GM08714 (cell line): Measurements from ENCODE around the gene C3AR1.
"Not testable (repeated sequence)": the region's sequence is repeated elsewhere in the genome, so short reads cannot be mapped to it uniquely, and the experiment has no call there.

Source experiments
- H3K4me3 ChIP-seq: fragments of 200-500 bp; sonication (Bioruptor generic); 2 replicates; pipeline ENCODE4 v1.5.1; 2014; ENCODE audit warnings: mild to moderate bottlenecking, low read length, inconsistent platforms
- ZNF274 ChIP-seq: IDR thresholded peaks from 2 replicates; pipeline ENCODE4 v1.6.1; 2012; ENCODE audit warnings: mild to moderate bottlenecking, low read depth, low read length

Gene C3AR1

DNA sequence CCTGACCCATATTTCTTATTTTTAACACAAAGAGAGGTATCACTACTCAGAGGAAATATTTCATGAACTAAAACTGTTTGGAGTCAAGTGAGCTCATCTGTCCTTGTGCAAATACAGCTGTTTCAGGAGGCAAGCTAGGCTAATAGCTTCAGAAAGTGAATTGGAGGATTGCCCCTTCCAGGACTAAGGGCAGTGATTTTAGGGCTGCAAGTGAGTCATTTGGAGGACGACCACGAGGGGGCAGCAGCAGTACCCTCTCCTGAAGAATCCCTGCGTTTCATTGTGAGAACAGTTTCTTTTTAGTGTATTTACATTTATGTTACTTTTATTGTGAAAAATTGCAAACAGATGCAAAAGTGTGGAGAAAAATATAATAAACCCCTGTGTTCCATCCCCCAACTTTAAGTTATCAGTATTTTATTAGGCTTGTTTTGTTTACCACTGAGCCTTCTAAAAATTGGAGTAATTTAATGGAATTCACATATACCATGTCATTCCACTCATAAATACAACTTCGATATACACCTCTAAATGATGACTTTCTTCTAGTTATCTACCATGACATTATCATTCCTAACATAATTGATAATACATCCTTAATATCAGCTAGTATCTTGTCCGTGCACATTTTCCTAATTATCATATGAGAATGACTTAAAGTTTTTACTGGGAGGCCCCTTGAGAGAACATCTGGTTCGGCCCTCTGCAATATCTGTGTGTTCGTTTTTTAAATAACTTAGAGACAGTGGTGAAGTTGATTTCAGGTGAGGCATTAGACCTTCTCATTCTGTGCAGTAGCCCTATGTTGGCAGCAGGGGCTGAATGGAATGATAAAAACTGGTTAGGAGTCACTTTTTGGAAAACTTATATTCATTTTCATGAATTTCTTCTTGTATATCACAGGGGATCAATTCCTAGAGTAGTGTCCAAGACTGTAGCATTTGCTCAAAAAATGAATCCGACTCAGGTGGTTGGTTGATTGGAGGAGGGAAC is 19.9 kb downstream of the C3AR1 start:
- no peak for TF ChIP-seq ZNF274
- H3K4me3 ChIP-seq: no peak overlapping the region

DNA sequence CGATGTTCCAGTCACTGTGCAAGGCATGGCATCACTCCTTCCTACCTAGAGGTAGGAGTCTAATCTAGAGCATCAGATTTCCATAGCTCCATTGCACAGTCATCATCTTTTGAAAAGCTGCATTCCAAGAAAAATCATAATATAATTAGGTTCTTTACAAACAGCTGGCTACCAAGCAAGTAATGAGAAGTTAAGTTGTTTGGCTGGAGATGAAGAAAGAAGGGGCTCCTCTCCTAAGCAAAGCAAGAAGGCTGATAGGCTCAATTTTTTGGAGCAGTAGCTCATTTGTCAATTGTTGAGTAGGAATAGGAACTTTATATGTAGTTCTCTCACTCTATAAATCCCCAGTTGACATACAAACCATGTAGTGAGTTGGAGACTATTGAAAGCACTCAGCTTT is 25.4 kb downstream of the C3AR1 start:
- no peak for TF ChIP-seq ZNF274
- no peak overlapping the region for H3K4me3 ChIP-seq

DNA sequence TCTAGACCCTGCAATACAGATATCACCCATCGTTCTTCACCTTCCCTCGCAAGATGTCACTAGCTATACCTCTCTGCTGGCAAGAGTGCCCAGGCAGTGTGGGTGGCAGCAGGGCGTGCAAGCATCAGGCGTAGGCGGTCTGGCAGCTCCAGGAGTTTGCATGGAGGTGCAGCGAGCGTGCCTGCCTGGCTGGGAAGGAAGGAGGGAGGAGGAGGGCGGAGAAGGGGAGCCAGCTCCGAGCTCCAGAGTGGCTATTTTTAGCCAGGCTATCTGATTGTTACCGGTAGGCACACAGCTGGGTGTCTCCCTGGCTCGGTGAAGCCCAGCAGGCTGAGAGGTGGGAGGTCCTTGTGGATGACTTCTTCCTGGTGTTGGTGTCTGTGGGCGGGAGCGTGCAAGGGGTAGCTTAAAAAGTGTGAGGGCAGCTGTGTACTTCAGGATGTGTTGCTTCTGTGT is 27.5 kb downstream of the C3AR1 start:
- TF ChIP-seq ZNF274: no peak
- H3K4me3 ChIP-seq: no peak overlapping the region

DNA sequence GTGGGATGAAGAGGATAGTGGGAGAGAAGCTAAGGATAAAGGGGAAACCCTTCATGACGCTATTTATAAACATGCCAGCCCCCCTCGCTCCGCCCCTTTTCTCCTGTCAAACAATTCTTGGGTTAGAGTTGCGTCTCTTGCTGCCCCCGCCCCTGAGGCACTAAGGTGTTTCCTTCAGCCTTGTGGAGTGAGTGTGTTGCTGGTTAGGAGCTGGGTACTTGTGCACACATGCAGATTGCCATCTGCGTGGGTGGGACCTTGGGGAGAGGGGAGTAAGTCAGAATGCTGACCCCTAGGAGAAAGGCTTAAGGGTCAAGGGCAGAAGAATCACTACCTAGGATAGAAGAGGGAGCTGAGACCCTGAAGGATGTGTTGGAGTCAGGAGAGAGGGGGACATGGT is 28.2 kb downstream of the C3AR1 start:
- H3K4me3 ChIP-seq: no peak overlapping the region
- TF ChIP-seq ZNF274: no peak

DNA sequence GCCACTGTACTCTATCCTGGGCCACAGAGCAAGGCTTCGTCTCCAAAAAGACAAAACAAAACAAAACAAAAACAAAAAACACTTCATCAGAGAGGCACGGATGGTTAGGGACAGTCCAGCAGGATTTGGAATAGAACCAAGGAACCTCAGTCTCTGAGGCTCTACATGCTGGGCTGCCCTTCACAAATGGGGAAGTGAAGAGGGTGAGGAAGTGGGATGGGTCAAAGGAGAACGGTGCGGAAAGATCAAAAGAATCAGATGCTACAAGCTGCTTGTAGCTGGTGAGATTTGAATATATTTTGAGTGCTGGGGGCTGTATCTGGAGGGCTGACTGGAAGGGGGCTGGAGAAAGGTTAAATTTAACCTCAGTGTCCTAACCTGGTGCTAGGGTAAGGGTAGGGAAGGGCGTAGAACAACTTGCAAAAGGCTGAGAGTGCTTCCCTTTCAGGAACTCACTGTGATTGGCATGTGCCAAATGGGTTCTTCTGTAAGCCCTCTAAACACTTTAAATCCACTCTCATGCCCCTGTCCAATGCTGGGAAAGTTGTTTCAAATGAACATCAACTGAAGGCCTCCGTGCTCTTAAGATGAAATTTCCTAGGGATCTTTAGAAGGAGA is 29.0 kb downstream of the C3AR1 start:
- TF ChIP-seq ZNF274: no peak
- H3K4me3 ChIP-seq: no peak overlapping the region

DNA sequence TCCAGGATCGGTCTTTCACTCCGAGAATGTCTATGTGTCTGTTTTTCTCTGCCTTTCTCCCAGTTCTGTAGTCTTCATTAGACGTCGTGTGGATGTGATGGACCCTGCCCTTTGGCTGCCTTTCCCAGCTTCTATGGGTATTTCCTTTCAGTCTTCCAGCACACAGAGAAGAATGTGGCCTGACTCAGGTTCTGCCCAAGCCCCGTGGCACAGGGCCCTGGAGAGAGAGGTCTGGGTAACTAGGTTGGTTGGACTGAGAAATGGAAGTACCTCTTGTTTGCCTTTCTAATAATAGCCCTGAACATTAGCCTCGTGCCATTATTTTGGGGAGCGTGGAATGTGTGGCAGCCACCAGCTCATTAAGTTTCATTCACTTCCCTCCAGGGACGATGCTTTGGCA is 29.8 kb downstream of the C3AR1 start:
- TF ChIP-seq ZNF274: no peak
- H3K4me3 ChIP-seq: no peak overlapping the region

DNA sequence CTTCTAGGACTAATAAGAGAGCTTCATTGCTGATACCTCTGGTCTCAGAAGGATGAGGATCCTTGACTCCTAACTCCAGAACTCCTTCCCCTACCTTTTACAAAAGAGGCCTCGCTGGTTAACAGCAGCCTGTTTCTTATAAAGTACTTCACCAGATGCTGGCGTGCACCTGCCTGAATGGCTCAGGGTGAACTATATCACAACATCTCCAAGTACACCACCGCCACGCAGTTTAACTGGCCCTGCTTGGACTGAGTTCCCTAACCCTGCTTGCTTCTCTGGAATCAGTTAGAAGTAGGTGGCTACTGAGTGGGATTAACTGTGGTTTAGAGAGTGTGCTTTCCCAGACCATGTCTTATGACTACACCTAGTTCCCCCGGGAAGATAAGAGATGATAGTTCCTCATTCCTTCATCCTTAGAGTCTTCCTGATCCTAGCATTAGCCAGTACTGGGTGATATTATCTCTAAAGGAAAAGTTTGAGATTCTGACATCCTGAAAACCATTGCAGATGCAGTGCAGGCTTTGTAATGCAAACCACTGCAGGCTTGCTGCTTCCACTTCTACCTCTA is 30.6 kb downstream of the C3AR1 start:
- no peak for TF ChIP-seq ZNF274
- no peak overlapping the region for H3K4me3 ChIP-seq

DNA sequence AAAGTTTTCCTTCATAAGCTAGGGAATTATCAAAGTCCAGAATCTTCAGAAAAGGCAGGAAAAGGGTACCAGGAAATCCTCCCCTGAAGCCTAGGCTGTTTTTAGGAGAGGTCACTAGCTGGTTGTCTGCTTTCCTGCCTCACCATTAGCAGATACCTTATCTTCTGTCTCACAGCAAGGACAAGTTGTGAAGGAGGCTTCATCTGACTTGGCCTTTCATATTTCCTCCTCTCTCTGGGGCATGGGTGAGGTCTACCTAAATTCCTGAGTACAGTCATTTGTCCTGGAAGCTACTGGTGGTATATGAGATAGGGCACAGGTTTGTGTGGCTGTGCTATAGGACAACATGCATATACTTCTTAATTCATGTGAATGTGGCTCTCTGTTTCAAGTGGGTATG is 31.4 kb downstream of the C3AR1 start:
- no peak overlapping the region for H3K4me3 ChIP-seq
- TF ChIP-seq ZNF274: no peak

DNA sequence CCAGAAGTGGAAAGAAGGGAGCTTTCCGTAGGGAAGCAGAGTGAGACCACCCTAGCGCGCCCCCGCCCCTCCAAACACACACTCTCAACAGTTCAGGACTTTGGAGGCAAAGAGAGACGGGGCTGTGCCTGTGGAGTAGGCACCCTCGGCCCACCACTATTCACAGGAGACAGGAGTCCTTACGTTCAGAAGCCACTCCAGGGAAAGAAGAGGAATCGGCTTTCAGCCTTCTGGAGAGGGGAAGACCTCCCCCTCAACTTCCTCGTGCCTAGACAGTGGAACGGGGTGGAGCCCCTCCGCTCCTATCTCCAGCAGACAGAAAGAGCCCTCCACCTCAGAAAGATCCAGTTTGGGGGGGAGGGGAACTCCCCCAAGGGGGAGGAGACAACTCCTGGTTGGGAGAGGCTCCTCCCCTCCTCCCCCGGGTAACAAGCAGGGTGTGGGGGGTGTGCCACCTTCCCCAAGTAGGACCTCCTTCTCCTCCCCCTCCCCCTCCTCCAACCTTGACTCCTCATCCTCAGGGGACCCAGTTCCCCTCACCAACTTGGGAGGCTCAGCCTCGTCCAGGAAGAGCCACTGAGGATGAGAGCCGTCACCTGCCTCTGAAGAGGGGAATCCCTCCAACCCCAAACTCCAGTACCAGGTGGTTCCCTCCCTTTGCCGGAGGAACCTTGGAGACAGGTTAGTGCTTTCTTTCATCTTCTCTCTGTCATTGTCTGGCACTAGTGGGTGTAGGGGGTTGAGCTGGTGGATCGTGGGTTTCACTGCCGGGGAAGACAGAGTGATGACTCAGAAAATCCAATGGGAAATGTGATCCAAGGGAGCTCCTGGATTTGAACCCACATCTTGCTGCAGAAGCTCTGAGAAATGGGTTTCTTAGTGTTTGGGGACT is 32.8 kb downstream of the C3AR1 start:
- H3K4me3 ChIP-seq: peak overlapping the region; percentile 65
- no peak for TF ChIP-seq ZNF274

DNA sequence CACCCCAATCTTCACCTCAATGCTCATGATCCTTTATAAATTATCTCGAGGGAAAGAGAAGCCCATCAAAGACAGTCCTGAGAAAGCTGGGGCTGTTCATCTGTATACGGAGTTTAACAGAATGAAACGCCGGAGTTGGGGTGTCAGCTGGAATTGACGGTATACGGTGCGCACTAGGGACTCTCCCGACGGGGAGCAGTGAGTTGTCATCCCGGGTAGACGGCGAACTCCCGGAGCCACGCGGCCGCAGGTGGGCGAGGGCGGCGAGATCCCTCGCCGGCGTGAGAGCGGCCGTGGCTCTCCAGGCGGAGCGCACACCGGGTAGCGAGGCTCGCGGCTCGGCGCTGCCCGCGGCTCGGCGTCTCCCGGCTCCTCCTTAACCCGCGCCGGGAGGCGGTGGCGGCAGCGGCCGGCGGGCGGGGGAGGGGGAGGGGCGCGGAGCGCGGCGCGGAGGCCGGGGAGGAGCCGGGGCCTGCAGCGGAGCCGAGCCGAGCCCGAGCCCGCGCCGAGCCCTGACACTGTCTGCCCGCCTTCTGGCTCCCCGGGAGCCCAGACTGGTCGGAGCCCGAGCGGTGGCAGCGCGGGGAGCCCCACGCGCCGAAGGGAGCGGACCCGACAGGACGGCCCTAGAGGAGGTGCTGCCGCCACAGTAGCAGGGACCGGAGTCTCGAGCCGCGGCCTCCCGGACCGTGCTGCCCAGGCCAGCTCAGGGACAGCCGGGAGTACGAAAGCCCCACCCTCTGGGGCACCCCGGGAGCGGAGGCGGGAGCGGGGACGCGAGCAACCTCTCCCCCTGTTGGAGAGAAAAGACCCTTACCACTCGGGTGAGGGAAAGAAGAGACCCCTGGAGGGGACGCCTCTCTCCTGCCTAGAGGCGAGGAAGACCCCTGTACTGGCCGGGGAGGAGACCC is 33.7 kb downstream of the C3AR1 start, which contains the start of gene FOXJ2:
TSS of gene FOXJ2 (plus strand) at position 475 of the 911 bp plus-strand sequence. CDS start 7,117 bp downstream, outside the sequence.
- H3K4me3 ChIP-seq: peak within 1 kb of the TSS; percentile 65
- no peak for TF ChIP-seq ZNF274

DNA sequence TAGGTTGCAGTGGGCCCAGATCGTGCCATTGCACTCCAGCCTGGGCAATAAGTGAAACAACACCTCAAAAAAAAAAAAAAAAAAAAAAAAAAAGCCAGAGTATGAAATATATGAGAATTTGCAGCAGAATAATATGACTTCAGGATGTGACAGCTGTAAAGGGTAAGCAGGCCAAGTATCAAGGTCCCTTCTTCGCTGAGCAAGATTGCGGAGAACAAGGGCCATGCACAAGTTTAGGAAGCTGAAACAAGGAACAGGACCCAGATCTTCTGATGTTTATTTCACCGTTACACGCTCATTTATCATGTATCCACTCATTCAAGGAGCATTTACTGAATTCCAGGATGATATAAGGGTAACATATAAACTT is 34.3 kb downstream of the C3AR1 start:
- no peak for TF ChIP-seq ZNF274
- peak overlapping the region; percentile 65 for H3K4me3 ChIP-seq

DNA sequence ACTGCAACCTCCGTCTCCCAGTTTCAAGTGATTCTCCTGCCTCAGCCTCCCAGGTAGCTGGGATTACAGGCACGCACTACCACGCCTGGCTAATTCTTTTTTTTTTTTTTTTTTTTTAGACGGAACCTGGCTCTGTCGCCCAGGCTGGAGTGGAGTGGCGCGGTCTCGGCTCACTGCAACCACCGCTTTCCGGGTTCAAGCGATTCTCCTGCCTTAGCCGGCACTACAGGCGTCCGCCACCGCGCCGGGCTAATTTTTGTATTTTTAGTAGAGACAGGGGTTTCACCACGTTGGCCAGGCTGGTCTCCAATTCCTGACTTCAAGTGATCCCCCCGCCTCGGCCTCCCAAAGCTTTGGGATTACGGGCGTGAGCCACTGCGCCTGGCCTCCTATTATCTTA is 35.1 kb downstream of the C3AR1 start:
- H3K4me3 ChIP-seq: not testable (repeated sequence)

DNA sequence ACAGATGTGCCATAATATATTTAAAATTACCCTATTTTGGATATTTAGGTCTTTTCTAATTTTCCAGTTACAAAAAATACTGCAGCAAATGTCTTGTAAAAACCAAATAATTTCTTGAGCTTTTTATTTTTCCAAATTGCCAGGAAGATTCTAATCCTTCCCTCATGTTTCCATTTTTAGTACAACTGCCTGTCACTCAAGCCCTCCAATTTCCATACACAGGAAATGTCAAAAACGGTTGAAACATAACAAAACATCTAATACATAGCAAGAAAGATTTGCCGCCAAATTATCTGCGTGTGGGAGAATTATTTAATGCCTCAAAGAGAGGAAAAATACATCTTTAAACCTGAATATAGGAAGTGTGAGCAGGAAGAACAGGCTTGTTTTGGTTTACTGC is 36.0 kb downstream of the C3AR1 start:
- TF ChIP-seq ZNF274: no peak
- H3K4me3 ChIP-seq: no peak overlapping the region
